HG02588 (cell line): ENCODE data around the gene PRIMPOL.

Experiments used
- ATAC-seq: cut with Tn5 transposase; IDR thresholded peaks from one replicate; pipeline ENCODE4 v1.9.1; 2021; ENCODE audit warnings: mild to moderate bottlenecking, moderate library complexity; ENCODE audit not compliant: unreplicated experiment

PRIMPOL gene

GRCh38 chr4:184664445-184665210, 15.1 kb downstream of the PRIMPOL start:
- ATAC-seq: no peak

- no peak for ATAC-seq
Measured at GRCh38 chr4:184666670-184667069, 17.1 kb downstream of the PRIMPOL start.

GRCh38 chr4:184668096-184668495, 18.6 kb downstream of the PRIMPOL start:
- ATAC-seq: no peak

GRCh38 chr4:184668511-184669114, 19.1 kb downstream of the PRIMPOL start:
- ATAC-seq: no peak

GRCh38 chr4:184669251-184669650, 19.7 kb downstream of the PRIMPOL start:
- ATAC-seq: no peak

GRCh38 chr4:184671101-184671500, 21.6 kb downstream of the PRIMPOL start:
- ATAC-seq: no peak

- no peak for ATAC-seq
Measured at GRCh38 chr4:184672741-184673140, 23.2 kb downstream of the PRIMPOL start.

- ATAC-seq: no peak
Measured at GRCh38 chr4:184674011-184674410, 24.5 kb downstream of the PRIMPOL start.

GRCh38 chr4:184675018-184675417, 25.5 kb downstream of the PRIMPOL start:
- no peak for ATAC-seq

- ATAC-seq: no peak
Measured at GRCh38 chr4:184675821-184676492, 26.4 kb downstream of the PRIMPOL start.

GRCh38 chr4:184680698-184681097, 31.2 kb downstream of the PRIMPOL start:
- no peak for ATAC-seq

- no peak for ATAC-seq
Measured at GRCh38 chr4:184681916-184682315, 32.4 kb downstream of the PRIMPOL start.

- no peak for ATAC-seq
Measured at GRCh38 chr4:184684491-184685189, 35.1 kb downstream of the PRIMPOL start.

GRCh38 chr4:184688005-184688404, 38.5 kb downstream of the PRIMPOL start:
- ATAC-seq: no peak

GRCh38 chr4:184688447-184688846, 38.9 kb downstream of the PRIMPOL start:
- no peak for ATAC-seq

GRCh38 chr4:184689681-184690080, 40.1 kb downstream of the PRIMPOL start:
- no peak for ATAC-seq

GRCh38 chr4:184693056-184693455, 43.5 kb downstream of the PRIMPOL start:
- no peak for ATAC-seq

- ATAC-seq: no peak
Measured at GRCh38 chr4:184694412-184694956, 44.9 kb downstream of the PRIMPOL start.

GRCh38 chr4:184695178-184695896, 45.8 kb downstream of the PRIMPOL start:
- ATAC-seq: no peak

GRCh38 chr4:184697956-184698355, 48.4 kb downstream of the PRIMPOL start:
- no peak for ATAC-seq
